Measurements from ENCODE around the gene MT3. TPM values are rescaled to one million over a fixed set of nuclear protein-coding genes. Genes with fewer than 3 reads are reported as not detected.
"Not testable (repeated sequence)": the region's sequence is repeated elsewhere in the genome, so short reads cannot be mapped to it uniquely, and the experiment has no call there.

The MT3 gene
- total RNA-seq, 1 experiment from 2014 or later, result not detected

GRCh38 chr16:56620339-56620897 is 31.1 kb downstream of the MT3 start:
- no peak for DNase-seq (ENCODE audit: low read depth, low spot score)
- in situ Hi-C loops (cut with HindIII; ENCODE audit: low pct_unique_long_range_greater_than_20kb, low sequenced_read_pairs), result no loop called here

- DNase-seq (ENCODE audit: low read depth, low spot score); in situ Hi-C loops (cut with HindIII; ENCODE audit: low pct_unique_long_range_greater_than_20kb, low sequenced_read_pairs): not testable (repeated sequence)
Observed at GRCh38 chr16:56621665-56622445, 32.5 kb downstream of the MT3 start.

GRCh38 chr16:56623184-56623583 is 33.9 kb downstream of the MT3 start:
- in situ Hi-C loops (cut with HindIII; ENCODE audit: low pct_unique_long_range_greater_than_20kb, low sequenced_read_pairs); DNase-seq (ENCODE audit: low read depth, low spot score): not testable (repeated sequence)

DNA sequence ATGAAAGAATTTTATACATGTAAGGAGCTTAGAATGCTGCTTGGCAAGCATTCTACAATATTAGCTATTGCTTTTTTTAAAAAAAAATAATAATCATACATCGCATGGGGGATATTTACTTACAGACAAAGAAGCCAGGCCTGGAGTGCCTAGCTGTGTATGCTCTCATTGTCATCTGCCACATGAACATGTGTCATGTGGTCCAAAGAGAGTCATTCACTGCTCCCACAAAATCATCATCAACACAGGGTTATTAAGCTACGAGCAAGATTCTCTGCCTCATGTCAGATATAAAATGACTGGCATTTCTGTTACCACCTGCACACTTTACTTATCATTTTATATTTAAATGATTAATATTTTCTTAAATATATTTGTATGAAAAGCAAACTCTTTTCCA is 34.3 kb downstream of the MT3 start:
- in situ Hi-C loops (cut with HindIII; ENCODE audit: low pct_unique_long_range_greater_than_20kb, low sequenced_read_pairs), result no loop called here
- no peak for DNase-seq (ENCODE audit: low read depth, low spot score)

- DNase-seq (ENCODE audit: low read depth, low spot score), result no peak
- in situ Hi-C loops (cut with HindIII; ENCODE audit: low pct_unique_long_range_greater_than_20kb, low sequenced_read_pairs), result no loop called here
Observed at GRCh38 chr16:56625140-56625942, 36.0 kb downstream of the MT3 start, which contains the start of gene MT1E. Gene MT1E (plus strand): TSS chr16:56625781. CDS start chr16:56625852, 71 bp downstream.

- no peak for DNase-seq (ENCODE audit: low read depth, low spot score)
- in situ Hi-C loops (cut with HindIII; ENCODE audit: low pct_unique_long_range_greater_than_20kb, low sequenced_read_pairs), result no loop called here
Observed at GRCh38 chr16:56625943-56626654, 36.8 kb downstream of the MT3 start.

GRCh38 chr16:56626685-56627084 is 37.4 kb downstream of the MT3 start:
- DNase-seq (ENCODE audit: low read depth, low spot score), result no peak
- in situ Hi-C loops (cut with HindIII; ENCODE audit: low pct_unique_long_range_greater_than_20kb, low sequenced_read_pairs), result no loop called here

GRCh38 chr16:56628486-56629350 is 39.4 kb downstream of the MT3 start:
- in situ Hi-C loops (cut with HindIII; ENCODE audit: low pct_unique_long_range_greater_than_20kb, low sequenced_read_pairs), result no loop called here
- no peak for DNase-seq (ENCODE audit: low read depth, low spot score)

DNA sequence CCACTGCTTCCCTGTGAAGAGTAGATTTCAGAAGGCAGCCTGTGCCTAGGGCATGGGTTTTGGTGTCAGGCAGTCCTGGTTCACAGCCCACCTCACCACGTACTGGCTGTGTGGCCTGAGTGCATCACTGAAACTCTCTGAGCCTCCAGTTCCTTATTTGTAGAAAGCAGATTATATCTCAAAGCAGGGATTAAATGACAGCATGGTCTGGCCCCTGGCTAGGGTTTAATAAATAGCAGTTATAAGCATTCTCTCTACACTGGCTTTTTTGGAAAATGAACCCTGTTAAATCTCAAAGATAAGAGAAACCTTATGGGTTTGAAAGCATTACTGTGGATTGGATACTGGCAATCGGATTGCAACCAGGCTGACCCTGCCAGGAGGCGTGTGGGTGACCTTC is 40.2 kb downstream of the MT3 start:
- in situ Hi-C loops (cut with HindIII; ENCODE audit: low pct_unique_long_range_greater_than_20kb, low sequenced_read_pairs), result no loop called here
- no peak for DNase-seq (ENCODE audit: low read depth, low spot score)

DNA sequence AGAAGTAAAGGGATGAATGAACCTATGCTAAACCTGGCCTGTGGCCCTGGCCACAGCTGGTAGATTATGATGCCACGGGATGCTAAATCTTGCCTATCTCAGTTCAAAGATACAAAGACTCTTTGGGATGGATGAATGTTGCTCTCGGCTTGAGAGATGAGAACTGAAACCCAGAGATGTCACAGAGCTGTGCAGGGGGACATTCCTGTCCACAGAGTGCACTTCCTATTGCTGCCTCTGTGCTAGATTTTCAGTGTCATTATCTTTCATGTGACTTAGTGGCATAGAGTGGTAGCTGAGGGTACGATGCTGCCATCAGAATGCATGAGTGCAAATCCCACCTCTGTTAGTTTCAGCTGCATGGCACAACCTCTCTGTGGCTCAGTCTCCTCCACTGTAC is 40.8 kb downstream of the MT3 start:
- no peak for DNase-seq (ENCODE audit: low read depth, low spot score)
- in situ Hi-C loops (cut with HindIII; ENCODE audit: low pct_unique_long_range_greater_than_20kb, low sequenced_read_pairs), result no loop called here

GRCh38 chr16:56631197-56631596 is 41.9 kb downstream of the MT3 start:
- in situ Hi-C loops (cut with HindIII; ENCODE audit: low pct_unique_long_range_greater_than_20kb, low sequenced_read_pairs), result no loop called here
- no peak for DNase-seq (ENCODE audit: low read depth, low spot score)

GRCh38 chr16:56631832-56632155 is 42.5 kb downstream of the MT3 start:
- in situ Hi-C loops (cut with HindIII; ENCODE audit: low pct_unique_long_range_greater_than_20kb, low sequenced_read_pairs), result no loop called here

GRCh38 chr16:56632156-56632847 is 43.0 kb downstream of the MT3 start, which contains the start of gene MT1M:
Gene MT1M (plus strand): TSS chr16:56632659. CDS start chr16:56632732, 73 bp downstream.
- in situ Hi-C loops (cut with HindIII; ENCODE audit: low pct_unique_long_range_greater_than_20kb, low sequenced_read_pairs), result no loop called here
- DNase-seq (ENCODE audit: low read depth, low spot score), result no peak

More at GRCh38 chr16:56631832-56632155, 42.5 kb downstream of the MT3 start:
- no peak for DNase-seq (ENCODE audit: low read depth, low spot score)

DNA sequence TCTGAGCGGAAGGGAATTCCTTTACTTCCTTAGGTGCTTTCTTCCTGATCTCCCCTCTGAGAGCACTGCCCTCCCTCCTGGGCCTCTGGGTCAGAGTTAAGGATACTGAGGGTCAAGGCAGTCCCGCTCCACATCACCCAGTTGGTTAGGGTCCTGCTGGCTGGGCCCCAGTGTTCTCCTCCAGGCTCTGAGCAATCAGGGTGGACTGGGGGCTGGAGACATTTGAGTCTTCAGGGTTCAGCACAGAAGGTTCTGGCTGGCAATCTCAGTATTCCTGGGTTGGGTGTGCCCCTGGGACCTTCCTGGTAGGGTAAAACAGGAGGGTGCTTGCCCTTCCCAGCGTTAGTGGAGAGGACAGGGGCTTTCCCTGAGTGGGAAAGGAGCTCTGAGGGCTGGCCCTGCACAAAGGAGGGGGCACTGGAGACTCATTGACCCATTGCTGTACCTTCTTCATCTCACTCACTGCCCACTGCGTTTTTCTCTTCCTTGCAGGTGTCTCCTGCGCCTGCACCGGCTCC is 43.6 kb downstream of the MT3 start:
- no peak for DNase-seq (ENCODE audit: low read depth, low spot score)
- in situ Hi-C loops (cut with HindIII; ENCODE audit: low pct_unique_long_range_greater_than_20kb, low sequenced_read_pairs), result no loop called here

GRCh38 chr16:56633535-56633934 is 44.2 kb downstream of the MT3 start:
- in situ Hi-C loops (cut with HindIII; ENCODE audit: low pct_unique_long_range_greater_than_20kb, low sequenced_read_pairs), result no loop called here
- DNase-seq (ENCODE audit: low read depth, low spot score), result no peak

DNA sequence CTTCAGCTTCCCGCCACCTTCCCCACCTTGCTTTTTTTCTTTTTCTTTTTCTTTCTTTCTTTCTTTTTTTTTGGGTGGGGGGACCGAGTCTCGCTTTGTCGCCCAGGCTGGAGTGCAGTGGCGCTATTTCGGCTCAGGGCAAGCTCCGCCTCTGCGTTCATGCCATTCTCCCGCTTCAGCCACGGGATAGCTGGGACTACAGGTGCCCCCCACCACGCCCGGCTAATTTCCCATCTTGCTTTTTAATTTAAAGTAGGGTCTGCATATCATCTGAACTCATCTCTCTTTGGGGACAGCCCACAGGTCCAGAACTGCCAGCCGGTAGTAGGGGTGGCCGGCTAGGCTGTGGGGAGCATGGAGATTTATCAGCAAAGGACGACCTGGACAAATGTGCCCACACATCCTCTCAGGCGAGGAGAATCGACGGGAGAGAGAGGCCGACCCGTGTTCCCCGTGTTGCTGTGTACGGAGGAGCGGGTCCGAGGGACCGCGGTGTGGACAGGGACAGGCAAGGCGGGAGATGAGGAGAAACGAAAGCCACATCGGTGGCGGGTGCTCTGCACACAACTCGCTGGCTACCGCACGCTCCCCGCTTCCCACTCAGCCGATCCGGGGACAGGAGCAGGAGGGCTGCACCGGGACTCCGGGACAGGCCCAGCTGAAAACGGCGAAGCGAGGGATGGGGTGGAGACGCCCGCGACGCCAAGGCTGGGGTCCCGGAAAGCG is 45.5 kb downstream of the MT3 start:
- no peak for DNase-seq (ENCODE audit: low read depth, low spot score)

More for the DNA sequence above, 45.5 kb downstream of the MT3 start:
- in situ Hi-C loops (cut with HindIII; ENCODE audit: low pct_unique_long_range_greater_than_20kb, low sequenced_read_pairs), result no loop called here
